HG03575 (cell line): ENCODE data around the gene ZNF200.
"Not testable (repeated sequence)": the region's sequence is repeated elsewhere in the genome, so short reads cannot be mapped to it uniquely, and the experiment has no call there.

Experiments
- ATAC-seq: cut with Tn5 transposase; IDR thresholded peaks from one replicate; pipeline ENCODE4 v1.9.1; 2021; ENCODE audit not compliant: unreplicated experiment, insufficient number of reproducible peaks, low FRiP score; ENCODE audit errors: extremely low read depth

ZNF200 gene

GRCh38 chr16:3183445-3184139 lies 51.4 kb downstream of the ZNF200 start:
- no peak for ATAC-seq

GRCh38 chr16:3182608-3183444 lies 52.1 kb downstream of the ZNF200 start:
- ATAC-seq, result no peak

- not testable (repeated sequence) for ATAC-seq
These were observed 52.7 kb downstream of the ZNF200 start for GRCh38 chr16:3182293-3182607.

- ATAC-seq, result no peak
These were observed 54.5 kb downstream of the ZNF200 start for GRCh38 chr16:3180445-3180878.

DNA sequence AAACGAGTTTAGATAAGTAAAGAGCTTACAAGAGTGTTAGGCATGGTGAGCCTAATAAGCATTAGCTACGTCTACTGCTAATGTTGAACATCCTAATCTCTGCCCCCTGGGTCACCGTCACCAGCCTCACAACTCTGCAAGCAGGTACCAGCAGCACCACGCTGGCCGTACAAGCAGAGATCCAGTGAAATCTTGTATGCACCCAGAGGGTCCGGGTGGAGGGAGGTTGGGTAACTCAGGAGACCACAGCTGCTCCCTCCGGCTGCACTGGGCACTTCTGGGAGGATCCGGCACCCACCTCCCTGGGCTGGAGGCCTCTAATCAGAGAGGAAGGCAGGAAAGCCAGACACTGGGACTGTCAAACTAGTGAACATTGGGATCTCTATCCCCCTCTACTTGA lies 55.3 kb downstream of the ZNF200 start:
- no peak for ATAC-seq

DNA sequence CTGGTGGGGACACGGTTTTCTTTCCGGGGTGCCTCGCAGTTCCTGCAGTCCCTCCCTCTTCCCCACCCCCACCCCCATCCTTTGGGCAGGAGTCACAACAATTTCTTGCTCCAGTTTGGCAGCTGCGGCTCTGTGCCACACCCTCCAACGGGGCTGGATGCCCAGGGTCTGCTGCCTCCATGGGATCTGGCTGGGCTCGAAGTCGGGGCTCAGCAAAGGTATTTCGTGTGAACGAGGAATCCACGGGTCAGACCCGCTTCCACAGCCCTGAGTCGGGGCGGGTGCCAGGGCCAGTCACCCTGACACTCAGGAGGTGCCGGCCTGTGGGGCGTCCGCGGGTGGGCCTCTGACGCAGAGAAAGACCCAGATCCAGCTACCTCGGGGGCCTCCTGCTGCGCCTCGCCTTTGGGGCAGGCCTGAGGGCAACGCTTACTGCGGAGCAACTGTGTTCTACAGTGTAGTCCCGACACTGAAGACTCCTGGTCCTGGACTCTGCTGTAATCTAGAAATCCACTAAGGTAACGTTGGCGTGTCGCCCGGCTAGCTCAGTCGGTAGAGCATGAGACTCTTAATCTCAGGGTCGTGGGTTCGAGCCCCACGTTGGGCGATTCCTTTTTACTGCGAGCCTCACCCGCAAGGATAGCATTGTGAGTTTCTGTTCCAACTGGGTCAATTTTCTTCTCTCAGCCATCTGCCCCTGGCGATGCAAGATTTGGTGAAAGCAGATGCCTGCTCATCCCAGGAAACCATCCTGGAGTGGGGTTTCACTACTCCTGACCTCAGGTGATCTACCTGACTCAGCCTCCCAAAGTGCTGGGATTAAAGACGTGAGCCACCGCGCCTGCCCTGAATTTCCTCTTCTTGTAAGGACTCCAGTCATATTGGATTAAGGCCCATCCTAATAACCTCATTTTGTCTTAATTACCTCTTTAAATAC lies 59.5 kb downstream of the ZNF200 start:
- ATAC-seq, result no peak

GRCh38 chr16:3174618-3175148 lies 60.3 kb downstream of the ZNF200 start:
- no peak for ATAC-seq

GRCh38 chr16:3173892-3174617 lies 60.9 kb downstream of the ZNF200 start:
- no peak for ATAC-seq
